NOMO-1 (cell line): ENCODE measurements around the gene RSPH10B2.
"Not testable (repeated sequence)": the region's sequence is repeated elsewhere in the genome, so short reads cannot be mapped to it uniquely, and the experiment has no call there.

Experiments
- DNase-seq, 2 experiments: peaks; one replicate each; lab custom pipeline; 2025; ENCODE audit not compliant: unreplicated experiment in 2 of 2; lab: John Stamatoyannopoulos, UW

The RSPH10B2 gene

DNA sequence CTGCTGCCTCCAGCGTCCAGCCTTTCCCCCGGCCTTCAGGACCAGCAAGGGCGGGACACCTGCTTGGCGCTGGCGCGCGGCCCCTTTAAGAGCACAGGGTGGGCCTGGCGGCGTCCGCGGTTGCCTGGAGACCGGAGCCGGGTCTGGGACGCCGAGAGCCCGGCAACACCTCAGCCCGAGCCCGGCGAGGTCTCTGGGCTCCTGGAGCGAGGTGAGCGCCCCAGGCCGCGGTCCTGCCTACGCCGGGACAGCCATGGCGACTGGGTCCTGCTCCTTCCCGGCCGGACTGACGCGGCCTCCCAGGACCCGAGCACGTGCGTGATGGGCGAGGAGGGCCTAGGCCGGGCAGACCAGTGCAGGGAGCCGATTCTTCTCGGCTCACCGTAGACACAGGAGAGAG, at the start of gene RSPH10B2:
TSS of gene RSPH10B2 (plus strand) at position 140 of the 400 bp plus-strand sequence. CDS start 3,575 bp downstream, outside the sequence.
- not testable (repeated sequence) for DNase-seq

DNA sequence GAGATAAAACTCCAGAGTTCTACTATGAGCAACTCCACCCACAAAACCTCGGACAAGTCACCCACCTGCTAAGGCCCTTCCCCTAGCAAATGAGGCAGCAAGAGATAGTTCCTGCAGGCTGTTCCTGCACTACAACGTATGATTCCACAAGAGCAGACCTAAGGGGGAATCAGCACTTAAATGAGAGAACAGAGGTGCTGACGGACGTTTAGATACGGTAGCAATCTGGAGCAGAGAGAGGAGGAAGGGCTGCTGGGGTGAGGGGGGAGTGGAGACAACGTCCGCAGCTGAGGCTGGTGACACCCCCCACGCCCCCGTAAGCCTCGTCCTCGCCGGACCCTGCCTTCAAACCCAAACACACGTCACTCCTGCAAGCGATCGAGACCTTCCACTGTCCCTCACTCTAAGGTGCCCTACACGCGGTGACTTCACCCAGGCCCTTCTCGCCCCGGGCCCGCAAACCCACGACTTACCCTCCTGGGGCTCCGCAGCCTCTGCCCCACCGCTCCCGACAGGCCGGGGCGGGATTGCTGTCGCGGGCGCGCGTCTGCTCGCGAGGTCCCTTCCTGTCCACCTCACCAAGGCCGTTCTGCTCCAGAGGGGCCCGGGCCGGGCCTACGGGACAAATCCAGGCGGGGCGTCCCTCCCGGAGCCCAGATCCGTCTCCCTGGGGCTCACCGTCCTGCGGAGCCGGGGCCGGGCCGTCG, 47.8 kb upstream of the RSPH10B2 start:
- peak in 1 of 2 experiments; percentile 36 for DNase-seq

- peak; percentile 86 to 88 for DNase-seq
Observed at GRCh38 chr7:6706666-6707407, 47.1 kb upstream of the RSPH10B2 start, which contains the start of gene ZNF12. Gene ZNF12, minus strand, starts transcription at chr7:6706947. Its CDS starts 1,774 bp downstream, at chr7:6705173.

GRCh38 chr7:6708304-6708703, 45.6 kb upstream of the RSPH10B2 start:
- DNase-seq: no peak

DNA sequence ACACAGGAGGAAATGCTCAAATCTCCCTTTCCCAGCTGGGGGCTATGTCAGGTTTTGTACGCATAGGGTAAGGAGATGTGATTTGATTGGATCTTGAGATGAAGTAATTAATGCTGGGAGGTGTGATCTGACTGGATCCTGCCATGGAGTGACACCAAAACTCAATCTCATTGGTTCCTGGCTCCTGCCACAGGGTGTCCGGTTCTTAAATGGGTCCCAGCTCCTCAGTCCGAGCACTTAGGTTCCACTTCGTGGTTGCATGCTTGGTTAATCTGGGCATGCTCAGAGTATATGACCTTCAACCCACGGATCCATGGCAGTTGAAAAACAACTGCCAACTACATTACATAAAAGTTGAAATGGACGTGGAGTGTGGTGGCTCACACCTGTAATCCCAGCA, 44.1 kb upstream of the RSPH10B2 start:
- DNase-seq: no peak

- DNase-seq: no peak
Observed at GRCh38 chr7:6714360-6714759, 39.5 kb upstream of the RSPH10B2 start.

DNA sequence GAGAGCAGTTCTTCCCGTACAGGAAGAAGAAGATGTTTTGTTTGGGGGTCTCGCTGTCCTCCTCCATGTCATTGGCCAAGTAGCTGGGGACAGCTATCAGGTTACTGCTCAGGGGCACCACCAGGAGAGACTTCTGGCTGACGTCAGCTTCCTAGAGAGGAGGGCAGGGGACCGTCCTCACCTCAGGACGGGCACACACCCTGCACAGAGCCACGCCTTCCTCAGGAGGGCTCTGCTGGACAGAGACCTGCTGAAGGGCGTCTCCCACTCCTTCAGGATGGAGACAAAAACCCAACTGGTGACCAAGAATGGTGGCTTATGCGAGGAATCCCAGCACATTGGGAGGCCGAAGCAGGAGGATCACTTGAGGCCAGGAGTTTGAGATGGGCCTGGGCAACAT, 38.0 kb upstream of the RSPH10B2 start:
- not testable (repeated sequence) for DNase-seq

GRCh38 chr7:6718124-6718523, 35.8 kb upstream of the RSPH10B2 start:
- no peak for DNase-seq

DNA sequence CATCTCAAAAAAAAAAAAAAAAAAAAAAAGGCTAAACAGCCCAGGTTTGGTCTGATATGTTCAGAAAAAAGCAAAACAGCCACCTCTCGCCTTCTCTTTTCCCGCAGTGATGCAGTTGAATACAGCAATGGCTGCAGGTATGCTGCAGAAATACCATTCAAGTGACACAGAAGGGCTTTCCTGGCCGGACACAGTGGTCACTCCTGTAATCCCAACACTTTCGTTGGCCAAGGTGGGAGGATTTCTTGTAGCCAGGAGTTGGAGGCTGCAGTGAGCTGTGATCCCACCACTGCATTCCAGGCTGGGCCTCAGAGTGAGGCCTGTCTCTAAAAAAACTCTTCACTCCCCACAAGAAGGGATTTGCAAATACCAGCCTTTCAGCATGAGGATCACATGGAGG, 29.6 kb upstream of the RSPH10B2 start:
- DNase-seq: not testable (repeated sequence)

GRCh38 chr7:6725003-6725402, 28.9 kb upstream of the RSPH10B2 start:
- peak; percentile 58 to 79 for DNase-seq

DNA sequence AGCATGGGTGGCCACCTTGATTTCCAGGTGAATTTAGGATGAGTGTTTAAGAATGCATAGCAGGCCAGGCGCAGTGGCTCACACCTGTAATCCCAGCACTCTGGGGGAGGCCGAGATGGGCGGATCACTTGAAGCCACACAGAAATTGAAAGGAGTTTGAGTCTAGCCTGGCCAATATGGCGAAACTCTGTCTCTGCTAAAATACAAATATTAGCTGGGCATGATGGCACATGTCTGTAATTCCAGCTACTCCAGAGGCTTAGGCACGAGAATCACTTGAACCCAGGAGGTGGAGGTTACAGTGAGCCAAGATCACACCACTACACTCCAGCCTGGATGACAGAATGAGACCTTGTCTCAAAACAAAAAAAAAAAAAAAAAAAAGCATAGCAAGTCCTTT, 27.6 kb upstream of the RSPH10B2 start:
- not testable (repeated sequence) for DNase-seq

DNA sequence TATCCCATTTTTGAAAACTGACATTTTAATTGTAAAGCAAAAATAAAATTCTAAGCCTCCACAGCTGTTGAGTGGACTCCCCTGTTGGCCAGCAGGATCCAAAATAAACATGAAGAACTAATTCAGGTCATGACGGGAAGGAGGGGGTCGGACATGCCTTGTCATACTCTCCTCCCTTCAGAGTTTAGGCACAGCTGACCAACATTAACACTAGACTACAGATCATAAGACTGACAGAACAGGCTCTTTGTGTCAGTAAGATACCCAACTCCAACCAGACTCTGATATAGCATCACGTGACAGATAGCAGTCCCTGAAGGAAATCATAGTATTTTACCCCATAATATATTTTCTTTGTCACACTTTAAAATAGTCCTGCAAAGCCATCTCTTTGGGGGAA, 26.2 kb upstream of the RSPH10B2 start:
- no peak for DNase-seq

GRCh38 chr7:6728893-6729491, 24.9 kb upstream of the RSPH10B2 start:
- not testable (repeated sequence) for DNase-seq

- DNase-seq: peak; percentile 63 to 65
Observed at GRCh38 chr7:6729492-6730342, 24.2 kb upstream of the RSPH10B2 start.

- peak in 1 of 2 experiments; percentile 0 for DNase-seq
Observed at GRCh38 chr7:6730343-6730633, 23.6 kb upstream of the RSPH10B2 start.

- DNase-seq: not testable (repeated sequence)
Observed at GRCh38 chr7:6738415-6738814, 15.5 kb upstream of the RSPH10B2 start.

- not testable (repeated sequence) for DNase-seq
Observed at GRCh38 chr7:6744410-6745100, 9.3 kb upstream of the RSPH10B2 start.

- not testable (repeated sequence) for DNase-seq
Observed at GRCh38 chr7:6749335-6749734, 4.6 kb upstream of the RSPH10B2 start.

- DNase-seq: not testable (repeated sequence)
Observed at GRCh38 chr7:6750173-6750572, 3.7 kb upstream of the RSPH10B2 start.

GRCh38 chr7:6761186-6761585, 7.3 kb downstream of the RSPH10B2 start:
- DNase-seq: not testable (repeated sequence)
